Daoy (cell line): ENCODE measurements around the gene COMTD1. TPM values are rescaled to one million over a fixed set of nuclear protein-coding genes. Genes with fewer than 3 reads are reported as not detected.

Source experiments
- DNase-seq: peaks from one replicate; pipeline ENCODE4 v3.0.0-alpha.2; 2015; ENCODE audit warnings: low read depth
- total RNA-seq: library from RNA; depleted of rRNA; stranded (reverse); fragments of >200 nt; shearing (Covaris generic); gene quantifications from 2 replicates; pipeline ENCODE4 v1.2.3, GENCODE V29; 2014; rRNA removed

Gene COMTD1
- total RNA-seq = 7.3 and 10.8 TPM in 2 replicates

GRCh38 chr10:75235375-75236177 is at the start of gene COMTD1:
Gene COMTD1 (minus strand): TSS chr10:75235957. CDS start chr10:75235928, 29 bp downstream.
- peak; percentile 90 for DNase-seq

- DNase-seq = no peak
These were observed 48.1 kb upstream of the COMTD1 start for GRCh38 chr10:75283671-75284470.

GRCh38 chr10:75283078-75283670 is 47.4 kb upstream of the COMTD1 start:
- DNase-seq = no peak

- DNase-seq = no peak
These were observed 46.2 kb upstream of the COMTD1 start for GRCh38 chr10:75281974-75282373.

GRCh38 chr10:75280236-75280635 is 44.5 kb upstream of the COMTD1 start:
- DNase-seq = no peak

- DNase-seq = no peak
These were observed 40.5 kb upstream of the COMTD1 start for GRCh38 chr10:75276069-75276872.

- DNase-seq = no peak
These were observed 37.1 kb upstream of the COMTD1 start for GRCh38 chr10:75272896-75273295.

GRCh38 chr10:75272094-75272493 is 36.3 kb upstream of the COMTD1 start:
- no peak for DNase-seq

GRCh38 chr10:75269605-75270004 is 33.8 kb upstream of the COMTD1 start:
- DNase-seq = peak; percentile 18

GRCh38 chr10:75266945-75267344 is 31.2 kb upstream of the COMTD1 start:
- no peak for DNase-seq

GRCh38 chr10:75265856-75266255 is 30.1 kb upstream of the COMTD1 start:
- no peak for DNase-seq

GRCh38 chr10:75263806-75264205 is 28.0 kb upstream of the COMTD1 start:
- DNase-seq = no peak

- DNase-seq = no peak
These were observed 26.3 kb upstream of the COMTD1 start for GRCh38 chr10:75261813-75262705.

GRCh38 chr10:75260990-75261389 is 25.2 kb upstream of the COMTD1 start:
- DNase-seq = no peak

GRCh38 chr10:75254739-75255138 is 19.0 kb upstream of the COMTD1 start:
- no peak for DNase-seq

- DNase-seq = no peak
These were observed 17.8 kb upstream of the COMTD1 start for GRCh38 chr10:75253281-75254220.

- no peak for DNase-seq
These were observed 15.2 kb upstream of the COMTD1 start for GRCh38 chr10:75250934-75251333.

GRCh38 chr10:75247797-75248196 is 12.0 kb upstream of the COMTD1 start:
- no peak for DNase-seq

- DNase-seq = no peak
These were observed 10.7 kb upstream of the COMTD1 start for GRCh38 chr10:75246506-75246905.
